Keratinocyte (primary cell): ENCODE results near the gene MEAK7. TPM values are rescaled to one million over a fixed set of nuclear protein-coding genes. Genes with fewer than 3 reads are reported as not detected.

Experiments
- DNase-seq: peaks from one replicate; pipeline ENCODE4 v3.0.0-alpha.2; 2011; ENCODE audit warnings: low read depth, missing footprints, low spot score
- FAIRE-seq: peaks from 2 replicates; lab custom pipeline; 2011; peaks lifted over from hg19 to GRCh38; lab: Jason Lieb, UNC
- H2AFZ ChIP-seq: 2 replicates; pipeline ENCODE4 v1.6.0; 2012; ENCODE audit warnings: low read length, control low read depth, inconsistent platforms; ENCODE audit not compliant: control insufficient read depth
- H3K27ac ChIP-seq: 2 replicates; pipeline ENCODE4 v1.5.1; 2011; ENCODE audit warnings: low read length; ENCODE audit not compliant: control insufficient read depth, insufficient read depth
- H3K27me3 ChIP-seq: 3 replicates; pipeline ENCODE4 v1.6.0; 2011; ENCODE audit warnings: low read length; ENCODE audit not compliant: control insufficient read depth, insufficient read depth; ENCODE audit errors: extremely low read depth
- H3K36me3 ChIP-seq, 2 experiments: 2 replicates in 1 of 2; 3 replicates in 1 of 2; pipeline ENCODE4 v1.5.1; 2011; ENCODE audit warnings: low read length in 2 of 2, mild to moderate bottlenecking in 1 of 2; ENCODE audit not compliant: control insufficient read depth in 2 of 2, insufficient read depth in 2 of 2; ENCODE audit errors: extremely low read depth in 1 of 2
- H3K4me1 ChIP-seq: 3 replicates; pipeline ENCODE4 v1.5.1; 2011; ENCODE audit warnings: low read length; ENCODE audit not compliant: control insufficient read depth, insufficient read depth; ENCODE audit errors: extremely low read depth
- H3K4me2 ChIP-seq: 3 replicates; pipeline ENCODE4 v1.6.0; 2011; ENCODE audit warnings: low read depth, low read length; ENCODE audit not compliant: control insufficient read depth, insufficient read depth; ENCODE audit errors: extremely low read depth
- H3K4me3 ChIP-seq, 3 experiments: fragments of 200-600 bp in 1 of 3; sonication (generic) in 1 of 3; 2 replicates in 2 of 3; 3 replicates in 1 of 3; pipeline ENCODE4 v1.5.1; 2011 to 2016; ENCODE audit warnings: low read length in 3 of 3, mild to moderate bottlenecking in 3 of 3, control low read depth in 2 of 3, inconsistent platforms in 1 of 3, low read depth in 1 of 3, mixed read lengths in 1 of 3, mixed run types in 1 of 3, moderate library complexity in 1 of 3; ENCODE audit not compliant: control insufficient read depth in 2 of 3, insufficient read depth in 2 of 3; ENCODE audit errors: extremely low read depth in 1 of 3
- H3K79me2 ChIP-seq: 2 replicates; pipeline ENCODE4 v1.6.0; 2012; ENCODE audit warnings: low read length; ENCODE audit not compliant: control insufficient read depth, insufficient read depth
- H3K9ac ChIP-seq: 3 replicates; pipeline ENCODE4 v1.6.0; 2011; ENCODE audit warnings: low read length; ENCODE audit not compliant: control insufficient read depth, insufficient read depth; ENCODE audit errors: extremely low read depth
- H3K9me1 ChIP-seq: 3 replicates; pipeline ENCODE4 v1.6.0; 2011; ENCODE audit warnings: low read length; ENCODE audit not compliant: control insufficient read depth, insufficient read depth; ENCODE audit errors: extremely low read depth
- H3K9me3 ChIP-seq: 2 replicates; pipeline ENCODE4 v1.5.1; 2012; ENCODE audit warnings: low read depth, low read length; ENCODE audit not compliant: control insufficient read depth
- H4K20me1 ChIP-seq: 3 replicates; pipeline ENCODE4 v1.6.0; 2011; ENCODE audit warnings: low read length; ENCODE audit not compliant: control insufficient read depth, insufficient read depth; ENCODE audit errors: extremely low read depth
- EZH2 ChIP-seq: IDR thresholded peaks from one replicate; pipeline ENCODE4 v1.6.1; 2012; ENCODE audit warnings: inconsistent platforms, mild to moderate bottlenecking, low read length, moderate library complexity
- dilution Hi-C: fragments of 300-500 bp; cut with MboI; formaldehyde crosslinking; loops from one replicate; pipeline ENCODE4 v1.7.0; 2020; ENCODE audit warnings: low sequenced_read_pairs; ENCODE audit not compliant: extremely low pct_ligation_motif_present
- polyA plus RNA-seq, 5 experiments: library from polyadenylated mRNA; depleted of rRNA in 3 of 5; stranded (reverse) in 3 of 5; stranded (forward) in 1 of 5; unstranded in 1 of 5; fragments of >200 nt; gene quantifications; 1 replicate in 1 of 5; 2 replicates in 3 of 5; 3 replicates in 1 of 5; pipeline versions ENCODE4 v1.2.1 to v1.2.3, GENCODE V29; 2011 to 2012; ENCODE audit warnings: missing spikeins in 2 of 5, low read depth in 1 of 5, low replicate concordance in 1 of 5
- TF ChIP-seq, protein P1 (sequence below), 3 experiments: IDR thresholded peaks in 1 of 3; conservative IDR thresholded peaks in 1 of 3; optimal IDR thresholded peaks in 1 of 3; 2 replicates in 2 of 3; 3 replicates in 1 of 3; pipeline versions ENCODE3 to v1.5.1; 2011; ENCODE audit warnings: low read length in 3 of 3, mild to moderate bottlenecking in 3 of 3, moderate library complexity in 2 of 3, control low read depth in 1 of 3, inconsistent platforms in 1 of 3; ENCODE audit not compliant: insufficient read depth in 2 of 3; ENCODE audit errors: extremely low read depth in 1 of 3

Gene MEAK7
- polyA plus RNA-seq, 1 donor (not counting 4 experiments of a cell fraction or from before 2014, with no cell fraction given), result 81.0 TPM

DNA sequence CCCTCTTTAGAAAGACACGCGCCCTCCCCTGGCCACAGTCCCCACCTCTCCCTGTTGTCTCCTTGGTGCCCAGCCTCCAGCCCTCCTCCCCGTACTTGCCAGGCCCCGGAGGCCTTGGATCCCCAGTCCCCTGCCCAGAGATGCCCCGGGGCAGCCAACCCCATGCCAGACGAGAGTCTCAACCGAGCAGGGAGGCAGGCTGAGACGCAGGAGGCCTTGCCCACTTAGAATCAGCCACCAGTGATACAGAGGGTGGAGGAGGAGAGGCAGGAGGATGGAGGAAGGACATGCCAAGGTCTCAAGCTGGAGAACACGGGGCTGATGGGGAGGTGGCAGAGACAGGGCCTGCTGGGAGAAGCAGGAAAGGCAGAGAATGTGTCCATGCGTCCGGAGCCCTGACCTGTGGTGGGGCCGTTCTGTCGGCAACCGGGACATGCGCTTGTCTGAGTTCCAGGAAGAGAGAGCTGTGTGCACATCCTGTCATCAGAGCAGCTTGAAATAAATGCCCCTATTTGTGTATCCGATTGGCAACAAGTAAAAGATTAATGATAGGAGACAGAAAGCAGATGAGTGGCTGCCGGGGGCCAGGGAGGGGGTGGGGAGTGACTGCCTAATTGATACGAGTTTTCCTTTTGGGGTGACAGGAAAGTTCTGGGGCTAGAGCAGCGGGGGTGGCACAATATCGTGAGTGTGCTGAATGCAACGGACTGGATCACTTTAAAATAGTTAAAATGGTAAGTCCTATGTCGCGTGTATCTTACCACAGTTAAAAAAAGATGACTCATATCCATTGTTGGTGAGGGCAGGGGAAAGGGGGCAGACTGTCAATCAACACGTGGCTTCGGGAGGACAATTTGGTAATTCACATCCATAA is 44.7 kb upstream of the MEAK7 start:
- FAIRE-seq, result no peak
- H3K27me3 ChIP-seq, result peaks cover 6% of the 10 kb centered on the region
- H3K79me2 ChIP-seq, result no peaks in the 10 kb centered on the region
- H3K9me3 ChIP-seq, result no peaks in the 10 kb centered on the region
- H3K4me2 ChIP-seq, result no peak overlapping the region
- H2AFZ ChIP-seq, result peak overlapping the region; percentile 10
- peaks cover 6% of the 10 kb centered on the region for H3K4me1 ChIP-seq
- DNase-seq, result no peak
- no peak overlapping the region for H3K9ac ChIP-seq
- H4K20me1 ChIP-seq, result no peaks in the 10 kb centered on the region
- no peak overlapping the region for H3K4me3 ChIP-seq
- dilution Hi-C loops, result no loop called here
- no peaks in the 10 kb centered on the region for H3K36me3 ChIP-seq
- no peak for TF ChIP-seq EZH2
- TF ChIP-seq, protein P1, sequence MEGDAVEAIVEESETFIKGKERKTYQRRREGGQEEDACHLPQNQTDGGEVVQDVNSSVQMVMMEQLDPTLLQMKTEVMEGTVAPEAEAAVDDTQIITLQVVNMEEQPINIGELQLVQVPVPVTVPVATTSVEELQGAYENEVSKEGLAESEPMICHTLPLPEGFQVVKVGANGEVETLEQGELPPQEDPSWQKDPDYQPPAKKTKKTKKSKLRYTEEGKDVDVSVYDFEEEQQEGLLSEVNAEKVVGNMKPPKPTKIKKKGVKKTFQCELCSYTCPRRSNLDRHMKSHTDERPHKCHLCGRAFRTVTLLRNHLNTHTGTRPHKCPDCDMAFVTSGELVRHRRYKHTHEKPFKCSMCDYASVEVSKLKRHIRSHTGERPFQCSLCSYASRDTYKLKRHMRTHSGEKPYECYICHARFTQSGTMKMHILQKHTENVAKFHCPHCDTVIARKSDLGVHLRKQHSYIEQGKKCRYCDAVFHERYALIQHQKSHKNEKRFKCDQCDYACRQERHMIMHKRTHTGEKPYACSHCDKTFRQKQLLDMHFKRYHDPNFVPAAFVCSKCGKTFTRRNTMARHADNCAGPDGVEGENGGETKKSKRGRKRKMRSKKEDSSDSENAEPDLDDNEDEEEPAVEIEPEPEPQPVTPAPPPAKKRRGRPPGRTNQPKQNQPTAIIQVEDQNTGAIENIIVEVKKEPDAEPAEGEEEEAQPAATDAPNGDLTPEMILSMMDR (optimal IDR thresholded peaks at IDR 0.05 in 1 of 3, IDR thresholded peaks at IDR 0.05 in 1 of 3, conservative IDR thresholded peaks at IDR 0.05 in 1 of 3; ENCODE audit: extremely low read depth in 1 of 3, insufficient read depth in 2 of 3, low read length in 3 of 3), result no peak
- H3K27ac ChIP-seq, result no peak overlapping the region
- H3K9me1 ChIP-seq, result no peaks in the 10 kb centered on the region

DNA sequence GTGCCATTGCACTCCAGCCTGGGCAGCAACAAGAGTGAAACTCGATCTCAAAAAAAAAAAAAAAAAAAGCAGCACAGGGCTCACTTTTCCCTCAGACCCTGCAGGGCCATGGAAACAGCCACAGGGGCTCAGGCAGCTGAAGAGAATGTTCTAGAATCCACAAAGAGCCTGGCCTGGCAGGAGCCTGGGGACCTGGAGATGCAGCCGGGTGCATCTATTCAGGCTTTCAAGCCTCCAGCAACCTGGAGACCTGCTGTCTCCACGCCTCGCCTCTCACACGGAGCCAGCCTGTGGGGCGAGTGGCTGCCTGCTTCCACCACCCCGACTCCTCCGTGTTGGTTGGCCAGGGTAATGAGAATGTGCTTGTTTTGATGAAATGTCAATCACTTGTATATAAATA is 44.0 kb upstream of the MEAK7 start:
- dilution Hi-C loops, result no loop called here
- no peak for FAIRE-seq
- Histone ChIP-seq H3K79me2 (no peaks in the 10 kb centered on the region), H4K20me1 (no peaks in the 10 kb centered on the region), H3K27me3 (peaks cover 6% of the 10 kb centered on the region), H3K9ac (no peak overlapping the region), H3K27ac (no peak overlapping the region), H3K36me3 (no peaks in the 10 kb centered on the region), H3K9me3 (no peaks in the 10 kb centered on the region), H2AFZ (no peak overlapping the region), H3K4me3 (no peak overlapping the region), H3K9me1 (no peaks in the 10 kb centered on the region), H3K4me2 (no peak overlapping the region), H3K4me1 (peaks cover 6% of the 10 kb centered on the region)
- TF ChIP-seq EZH2, result no peak
- TF ChIP-seq, protein P1 (optimal IDR thresholded peaks at IDR 0.05 in 1 of 3, IDR thresholded peaks at IDR 0.05 in 1 of 3, conservative IDR thresholded peaks at IDR 0.05 in 1 of 3; ENCODE audit: extremely low read depth in 1 of 3, insufficient read depth in 2 of 3, low read length in 3 of 3), result no peak
- DNase-seq, result no peak
